HepG2 (cell line): ENCODE data around the gene PCDHB7. TPM values are rescaled to one million over a fixed set of nuclear protein-coding genes. Genes with fewer than 3 reads are reported as not detected.
"Not testable (repeated sequence)": the region's sequence is repeated elsewhere in the genome, so short reads cannot be mapped to it uniquely, and the experiment has no call there.

Experiments used
- ATAC-seq: fragments of 200-7000 bp; cut with Tn5 transposase; 3 replicates; pipeline ENCODE4 v1.9.1; 2020; ENCODE audit warnings: mild to moderate bottlenecking, moderate library complexity
- BruUV-seq: library from RNA; stranded (reverse); fragments of 400-500 nt; replicated peaks from 2 replicates; lab custom pipeline; 2021; lab: Mats Ljungman, UMichigan
- CTCF ChIA-PET: fragments of 300-600 bp; formaldehyde crosslinking; extraction: SDS; loops from one replicate; lab custom pipeline; 2021; ENCODE audit warnings: low total read pairs, inconsistent platforms, low intra/inter-chr PET ratio; lab: Yijun Ruan, JAX
- POLR2A ChIA-PET: fragments of 350-600 bp; sonication (Branson Sonifier 250); formaldehyde crosslinking; loops from one replicate; lab custom pipeline; 2020; ENCODE audit warnings: antibody characterized with exemption, inconsistent platforms; lab: Yijun Ruan, JAX
- DNase-seq: peaks from one replicate; pipeline ENCODE4 v3.0.0-alpha.2; 2015; ENCODE audit warnings: low spot score
- FAIRE-seq: peaks from 3 replicates; lab custom pipeline; 2011; peaks lifted over from hg19 to GRCh38; lab: Jason Lieb, UNC
- H2AFZ ChIP-seq: one replicate; pipeline ENCODE4 v1.6.1; 2011; ENCODE audit warnings: low read length, inconsistent platforms
- H3K27ac ChIP-seq: fragments of 300-600 bp; 3 replicates; pipeline ENCODE4 v1.8.0; 2011; ENCODE audit warnings: mixed run types, mild to moderate bottlenecking, mixed read lengths, low read length, inconsistent platforms; ENCODE audit not compliant: insufficient read depth; ENCODE audit errors: extremely low read length
- H3K27me3 ChIP-seq, 2 experiments: fragments of 200-600 bp in 1 of 2; 2 replicates in 1 of 2; 3 replicates in 1 of 2; pipeline versions ENCODE4 v1.6.0 to v1.8.0; 2011; ENCODE audit warnings: low read length in 2 of 2, mild to moderate bottlenecking in 2 of 2, moderate library complexity in 2 of 2, inconsistent platforms in 1 of 2; ENCODE audit not compliant: insufficient read depth in 2 of 2, control insufficient read depth in 1 of 2
- H3K36me3 ChIP-seq, 2 experiments: fragments of 200-600 bp in 1 of 2; replicated peaks in 1 of 2; 2 replicates in 1 of 2; 3 replicates in 1 of 2; pipeline versions ENCODE4 v1.5.1 to v1.8.0; 2011; ENCODE audit warnings: low read length in 2 of 2, inconsistent platforms in 1 of 2; ENCODE audit not compliant: insufficient read depth in 2 of 2, control insufficient read depth in 1 of 2
- H3K4me1 ChIP-seq: 2 replicates; pipeline ENCODE4 v1.5.1; 2012; ENCODE audit warnings: low read length, inconsistent platforms; ENCODE audit not compliant: insufficient read depth
- H3K4me2 ChIP-seq: 2 replicates; pipeline ENCODE4 v1.6.0; 2011; ENCODE audit warnings: low read depth, low read length, inconsistent platforms
- H3K4me3 ChIP-seq, 3 experiments: fragments of 200-600 bp in 1 of 3; sonication (generic), shearing (Covaris generic) in 1 of 3; replicated peaks in 1 of 3; 2 replicates each; pipeline ENCODE4 v1.5.1; 2011 to 2016; ENCODE audit warnings: low read length in 3 of 3, inconsistent platforms in 2 of 3, low read depth in 2 of 3, mild to moderate bottlenecking in 2 of 3, control low read depth in 1 of 3, mixed read lengths in 1 of 3; ENCODE audit not compliant: insufficient read depth in 1 of 3
- H3K79me2 ChIP-seq: one replicate; pipeline ENCODE4 v1.6.1; 2011; ENCODE audit warnings: low read length, inconsistent platforms; ENCODE audit not compliant: insufficient read depth
- H3K9ac ChIP-seq: 2 replicates; pipeline ENCODE4 v1.6.0; 2011; ENCODE audit warnings: mild to moderate bottlenecking, low read depth, low read length, inconsistent platforms; ENCODE audit not compliant: insufficient read depth
- H3K9me3 ChIP-seq: 2 replicates; pipeline ENCODE4 v1.5.1; 2012; ENCODE audit warnings: mild to moderate bottlenecking, low read length
- H4K20me1 ChIP-seq: 2 replicates; pipeline ENCODE4 v1.6.0; 2011; ENCODE audit warnings: inconsistent platforms, mild to moderate bottlenecking, low read length, moderate library complexity; ENCODE audit not compliant: insufficient read depth
- ATF5 ChIP-seq: sonication (generic); formaldehyde crosslinking; IDR thresholded peaks from 2 replicates; pipeline ENCODE4 v1.4.0; 2020; ENCODE audit warnings: mild to moderate bottlenecking, low read depth, missing genetic modification reagents
- CTCF ChIP-seq: sonication (generic); formaldehyde crosslinking; IDR thresholded peaks from 2 replicates; pipeline ENCODE4 v1.5.0; 2020; ENCODE audit warnings: mild to moderate bottlenecking, missing genetic modification reagents, moderate library complexity
- RAD21 ChIP-seq: fragments of 450-650 bp; formaldehyde crosslinking; IDR thresholded peaks from 2 replicates; pipeline ENCODE4 v1.5.0; 2020; ENCODE audit warnings: mild to moderate bottlenecking
- STAG1 ChIP-seq: sonication (generic); formaldehyde crosslinking; IDR thresholded peaks from 2 replicates; pipeline ENCODE4 v1.4.0; 2020; ENCODE audit warnings: missing genetic modification reagents
- ZNF235 ChIP-seq: sonication (generic); formaldehyde crosslinking; IDR thresholded peaks from 2 replicates; pipeline ENCODE4 v1.8.1; 2023; ENCODE audit warnings: mild to moderate bottlenecking, missing genetic modification reagents, borderline replicate concordance
- ZNF3 ChIP-seq: IDR thresholded peaks from 2 replicates; pipeline ENCODE4 v1.7.0; 2017; ENCODE audit warnings: inconsistent platforms
- ZNF629 ChIP-seq: sonication (generic); formaldehyde crosslinking; conservative IDR thresholded peaks from 2 replicates; pipeline ENCODE4 v1.5.0; 2020; ENCODE audit warnings: missing genetic modification reagents
- WGBS: methylation state at CpG from one replicate; pipeline ENCODE4 v1.1.6; 2017; ENCODE audit warnings: low lambda C conversion rate; 5-methylcytosine and 5-hydroxymethylcytosine counted together
- in situ Hi-C: cut with HindIII; loops from 2 replicates; pipeline ENCODE4 v1.10.0; 2017; ENCODE audit warnings: low pct_unique_long_range_greater_than_20kb; ENCODE audit not compliant: extremely low pct_ligation_motif_present
- intact Hi-C: fragments of 100-400 bp; cut with micrococcal nuclease; formaldehyde crosslinking; loops from one replicate; pipeline ENCODE4 v1.10.0; 2022; ENCODE audit not compliant: unreplicated experiment
- polyA plus RNA-seq, 8 experiments: library from polyadenylated mRNA; depleted of rRNA in 3 of 8; stranded (reverse) in 7 of 8; unstranded in 1 of 8; fragments of >200 nt; fragmentation: Illumina TruSeq in 4 of 8; extraction: Trizol in 4 of 8; gene quantifications; 2 replicates each; pipeline versions ENCODE4 v1.2.1 to v1.2.3, GENCODE V29; 2011 to 2016; ENCODE audit warnings: low read depth in 4 of 8, missing spikeins in 1 of 8, mixed read lengths in 1 of 8; ENCODE audit not compliant: insufficient read depth in 1 of 8
- total RNA-seq, 5 experiments: library from RNA; depleted of rRNA; stranded (reverse); fragments of >200 nt; fragmentation: Illumina TruSeq; extraction: Trizol; gene quantifications; 2 replicates each; pipeline ENCODE4 v1.2.3, GENCODE V29; 2016; ENCODE audit warnings: low read depth in 1 of 5

PCDHB7 gene
- total and polyA plus RNA-seq, 2 of the 13 experiments (the other 11 are each of a cell fraction or from before 2014, with no cell fraction given): 0.02 to 0.03 TPM

- peaks cover 11% of the 10 kb centered on the region for H3K9me3 ChIP-seq
- ChIA-PET CTCF (no interaction called here), POLR2A (no interaction called here)
- intact Hi-C loops: no loop called here
- no peaks in the 10 kb centered on the region for H3K79me2 ChIP-seq
- H3K4me3 ChIP-seq: no peak within 1 kb of the TSS
- H3K9ac ChIP-seq: no peak within 1 kb of the TSS
- no peaks in the 10 kb centered on the region for H4K20me1 ChIP-seq
- in situ Hi-C loops: no loop called here
- DNase-seq: peak; percentile 9
- TF ChIP-seq CTCF (CRISPR knock-in tag): peak; percentile 72
- TF ChIP-seq ZNF629 (CRISPR knock-in tag): 0 out of 2 replicates have a peak, but pooled peaks have one; percentile 15
- TF ChIP-seq ZNF235: no peak
- no peak for TF ChIP-seq ATF5 (CRISPR knock-in tag)
- peak; percentile 20; the same call in 1 of the 2 replicates for TF ChIP-seq RAD21 (CRISPR knock-in tag)
- peak; percentile 47; the same call in 1 of the 2 replicates for TF ChIP-seq ZNF3 (CRISPR knock-in tag)
- peak; percentile 36 for TF ChIP-seq STAG1 (CRISPR knock-in tag)
- no peaks in the 10 kb centered on the region for H3K4me1 ChIP-seq
- H3K36me3 ChIP-seq: no peaks in the 10 kb centered on the region
- BruUV-seq: no TSS peak
- H3K27me3 ChIP-seq: no peaks in the 10 kb centered on the region
- WGBS: 18% methylated on average over 10 of the region's 10 CpGs
- H3K27ac ChIP-seq: no peak within 1 kb of the TSS
- peak; percentile 71 for ATAC-seq
- FAIRE-seq: peak; percentile 53
- peak within 1 kb of the TSS; percentile 12 for H2AFZ ChIP-seq
- no peak within 1 kb of the TSS for H3K4me2 ChIP-seq
These were observed 19.8 kb downstream of the PCDHB7 start, which contains the start of gene PCDHB10 for GRCh38 chr5:141192110-141192725. Gene PCDHB10, plus strand, starts transcription at chr5:141192353. Its CDS starts 200 bp downstream, at chr5:141192553.

GRCh38 chr5:141194332-141194731 lies 21.9 kb downstream of the PCDHB7 start:
- H3K9me3 ChIP-seq: peaks cover 21% of the 10 kb centered on the region
- H3K36me3 ChIP-seq, BruUV-seq, H3K27me3 ChIP-seq, in situ Hi-C loops, intact Hi-C loops, H3K4me3 ChIP-seq, DNase-seq, H3K27ac ChIP-seq, H4K20me1 ChIP-seq, H3K4me1 ChIP-seq, H3K4me2 ChIP-seq, H3K79me2 ChIP-seq, ATAC-seq, FAIRE-seq, CTCF ChIA-PET, H3K9ac ChIP-seq, POLR2A ChIA-PET, H2AFZ ChIP-seq: not testable (repeated sequence)
- no CpG with 5 or more reads among the region's 37 CpGs for WGBS
